Measurements from ENCODE around the gene CALB2. TPM values are rescaled to one million over a fixed set of nuclear protein-coding genes. Genes with fewer than 3 reads are reported as not detected.

CALB2 gene
- polyA plus RNA-seq, 2 of the 4 experiments (the other 2 are of a cell fraction), result 3.7 to 6.4 TPM

DNA sequence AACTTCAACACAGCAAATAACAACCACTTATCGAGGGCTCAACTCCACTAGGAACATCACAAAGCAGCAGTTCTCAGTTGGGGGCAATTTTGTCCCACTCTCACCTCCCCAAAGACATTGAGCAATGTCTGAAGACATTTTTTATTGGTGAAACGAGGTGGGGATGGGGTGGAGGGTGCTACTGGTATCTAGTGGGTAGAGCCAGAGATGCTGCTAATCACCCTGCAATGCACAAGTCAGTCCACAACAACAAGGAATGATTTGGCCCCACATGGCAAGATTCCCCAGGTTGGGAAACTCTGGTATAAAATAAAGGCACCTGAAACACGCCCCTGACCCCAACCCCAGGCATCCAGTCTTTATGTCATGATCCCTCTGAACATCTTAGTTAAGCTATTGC, 50.0 kb downstream of the CALB2 start:
- H3K4me2 ChIP-seq, result no peak overlapping the region
- H3K4me1 ChIP-seq, result 0 out of 3 replicates have a peak, but pooled peaks cover 3% of the 10 kb centered on the region
- WGBS (ENCODE audit: missing lambda C conversion rate), result 4% methylated on average over 3 of the region's 3 CpGs
- CTCF ChIA-PET, result interaction anchor here (7.4 kb wide), 1 partner anchor 201 kb away, joined by 72 read pairs; no protein-coding TSS in a partner anchor
- ATAC-seq, result no peak
- H3K27ac ChIP-seq, result no peak overlapping the region
- FAIRE-seq, result no peak
- TF ChIP-seq TFCP2L1 (CRISPR knock-in tag; IDR thresholded peaks at IDR 0.05) (no peak), FOSB (CRISPR knock-in tag; IDR thresholded peaks at IDR 0.05) (no peak), ZNF302 (CRISPR knock-in tag; IDR thresholded peaks at IDR 0.05) (no peak), RFX5 (IDR thresholded peaks at IDR 0.05) (no peak), ZFP36 (IDR thresholded peaks at IDR 0.05; ENCODE audit: borderline replicate concordance, partially characterized antibody) (no peak), KDM5A (IDR thresholded peaks at IDR 0.05) (no peak), RARB (CRISPR knock-in tag; IDR thresholded peaks at IDR 0.05) (no peak), HOXA7 (CRISPR knock-in tag; IDR thresholded peaks at IDR 0.05) (no peak), EHF (CRISPR knock-in tag; IDR thresholded peaks at IDR 0.05) (no peak), KDM1A (IDR thresholded peaks at IDR 0.05; ENCODE audit: low read depth) (no peak), FOXS1 (CRISPR knock-in tag; IDR thresholded peaks at IDR 0.05) (no peak), MAFK (IDR thresholded peaks at IDR 0.05; ENCODE audit: partially characterized antibody) (no peak)
- TF ChIP-seq, protein P1, sequence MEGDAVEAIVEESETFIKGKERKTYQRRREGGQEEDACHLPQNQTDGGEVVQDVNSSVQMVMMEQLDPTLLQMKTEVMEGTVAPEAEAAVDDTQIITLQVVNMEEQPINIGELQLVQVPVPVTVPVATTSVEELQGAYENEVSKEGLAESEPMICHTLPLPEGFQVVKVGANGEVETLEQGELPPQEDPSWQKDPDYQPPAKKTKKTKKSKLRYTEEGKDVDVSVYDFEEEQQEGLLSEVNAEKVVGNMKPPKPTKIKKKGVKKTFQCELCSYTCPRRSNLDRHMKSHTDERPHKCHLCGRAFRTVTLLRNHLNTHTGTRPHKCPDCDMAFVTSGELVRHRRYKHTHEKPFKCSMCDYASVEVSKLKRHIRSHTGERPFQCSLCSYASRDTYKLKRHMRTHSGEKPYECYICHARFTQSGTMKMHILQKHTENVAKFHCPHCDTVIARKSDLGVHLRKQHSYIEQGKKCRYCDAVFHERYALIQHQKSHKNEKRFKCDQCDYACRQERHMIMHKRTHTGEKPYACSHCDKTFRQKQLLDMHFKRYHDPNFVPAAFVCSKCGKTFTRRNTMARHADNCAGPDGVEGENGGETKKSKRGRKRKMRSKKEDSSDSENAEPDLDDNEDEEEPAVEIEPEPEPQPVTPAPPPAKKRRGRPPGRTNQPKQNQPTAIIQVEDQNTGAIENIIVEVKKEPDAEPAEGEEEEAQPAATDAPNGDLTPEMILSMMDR (IDR thresholded peaks at IDR 0.05), result no peak
- TF ChIP-seq, protein P2, sequence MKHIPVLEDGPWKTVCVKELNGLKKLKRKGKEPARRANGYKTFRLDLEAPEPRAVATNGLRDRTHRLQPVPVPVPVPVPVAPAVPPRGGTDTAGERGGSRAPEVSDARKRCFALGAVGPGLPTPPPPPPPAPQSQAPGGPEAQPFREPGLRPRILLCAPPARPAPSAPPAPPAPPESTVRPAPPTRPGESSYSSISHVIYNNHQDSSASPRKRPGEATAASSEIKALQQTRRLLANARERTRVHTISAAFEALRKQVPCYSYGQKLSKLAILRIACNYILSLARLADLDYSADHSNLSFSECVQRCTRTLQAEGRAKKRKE (CRISPR knock-in tag; IDR thresholded peaks at IDR 0.05; ENCODE audit: low read depth), result no peak
- POLR2A ChIA-PET, result no interaction called here
- no peak for DNase-seq (ENCODE audit: low read depth in 1 of 2, low spot score in 1 of 2)
- H3K4me3 ChIP-seq, result no peak overlapping the region
- H3K9me3 ChIP-seq, result no peaks in the 10 kb centered on the region; the same call in 2 of the 3 replicates

DNA sequence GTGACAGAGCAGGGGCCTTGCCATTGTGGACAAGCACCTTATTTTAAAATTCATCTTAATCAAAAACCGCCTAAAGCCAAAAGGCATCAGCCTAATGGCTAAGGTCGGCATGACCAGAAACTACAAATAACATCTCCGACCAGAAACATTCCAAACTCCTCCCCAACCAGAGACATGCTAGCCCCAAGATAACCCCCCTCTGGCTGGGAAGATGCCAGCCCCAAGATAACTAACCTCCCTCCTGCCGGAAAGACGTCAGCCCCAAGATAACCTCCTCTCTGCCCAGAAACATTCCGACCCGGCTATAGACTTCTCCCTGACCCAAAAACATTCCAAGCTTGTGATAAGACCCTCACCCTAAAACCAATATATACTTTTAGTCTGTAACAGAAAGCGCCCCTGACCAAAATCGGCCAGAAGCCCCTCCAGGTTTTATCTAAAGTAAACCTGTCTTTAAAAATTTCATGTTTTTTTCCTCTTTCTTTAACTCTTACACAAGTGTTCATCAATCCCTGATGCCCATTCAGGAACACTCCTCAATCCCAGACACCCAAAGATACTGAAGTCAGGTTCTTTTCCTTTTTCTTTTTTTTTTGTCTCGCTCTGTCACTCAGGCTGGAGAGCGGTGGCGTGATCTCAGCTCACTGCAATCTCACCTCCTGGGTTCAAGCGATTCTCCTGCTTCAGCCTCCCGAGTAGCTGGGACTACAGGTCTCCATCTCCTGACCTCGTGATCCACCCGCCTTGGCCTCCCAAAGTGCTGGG, 50.7 kb downstream of the CALB2 start:
- 28% methylated on average over 16 of the region's 16 CpGs for WGBS (ENCODE audit: missing lambda C conversion rate)
- CTCF ChIA-PET, result interaction anchor here (0.7 to 7.4 kb wide), 4 partner anchors 16 to 200 kb away, joined by 3 to 72 read pairs (median 3); no protein-coding TSS in a partner anchor

More for the DNA sequence above, 50.7 kb downstream of the CALB2 start:
- H3K4me3 ChIP-seq, result no peak overlapping the region
- no peak for ATAC-seq
- 0 out of 3 replicates have a peak, but pooled peaks cover 3% of the 10 kb centered on the region for H3K4me1 ChIP-seq
- TF ChIP-seq HEYL (CRISPR knock-in tag; IDR thresholded peaks at IDR 0.05) (no peak), NFE2L2 (conservative IDR thresholded peaks at IDR 0.05; ENCODE audit: low read length) (no peak), SREBF2 (IDR thresholded peaks at IDR 0.05) (no peak), RARB (CRISPR knock-in tag; IDR thresholded peaks at IDR 0.05) (no peak), RFX5 (IDR thresholded peaks at IDR 0.05) (no peak), HES2 (IDR thresholded peaks at IDR 0.05) (no peak), KDM1A (IDR thresholded peaks at IDR 0.05; ENCODE audit: low read depth) (no peak), ELK1 (IDR thresholded peaks at IDR 0.05; ENCODE audit: low read depth, low read length) (no peak), EP300 (IDR thresholded peaks at IDR 0.05) (no peak), CHD4 (IDR thresholded peaks at IDR 0.05; ENCODE audit: borderline replicate concordance) (no peak), MYC (IDR thresholded peaks at IDR 0.05; ENCODE audit: borderline replicate concordance, low read length) (no peak), SMC3 (IDR thresholded peaks at IDR 0.05) (no peak), GATA3 (IDR thresholded peaks at IDR 0.05; ENCODE audit: borderline replicate concordance) (no peak), RCOR1 (IDR thresholded peaks at IDR 0.05; ENCODE audit: low read depth, low read length) (no peak), POLR2AphosphoS2 (conservative IDR thresholded peaks at IDR 0.05; ENCODE audit: low read length) (no peak), ZNF302 (CRISPR knock-in tag; IDR thresholded peaks at IDR 0.05) (no peak)
- TF ChIP-seq, protein P1 (IDR thresholded peaks at IDR 0.05), result no peak
- TF ChIP-seq, protein P2 (CRISPR knock-in tag; IDR thresholded peaks at IDR 0.05; ENCODE audit: low read depth), result no peak
- no peaks in the 10 kb centered on the region; the same call in 2 of the 3 replicates for H3K9me3 ChIP-seq
- POLR2A ChIA-PET, result no interaction called here
- FAIRE-seq, result no peak
- H3K27ac ChIP-seq, result no peak overlapping the region
- H3K4me2 ChIP-seq, result no peak overlapping the region
- DNase-seq (ENCODE audit: low read depth in 1 of 2, low spot score in 1 of 2), result no peak
